K562 (cell line): ENCODE results near the gene DAZAP1. TPM values are rescaled to one million over a fixed set of nuclear protein-coding genes. Genes with fewer than 3 reads are reported as not detected.

Experiments used
- ESRRA ChIP-seq: fragments of 450-650 bp; IDR thresholded peaks from 2 replicates; pipeline ENCODE4 v1.6.1; 2014; ENCODE audit warnings: low read depth, mild to moderate bottlenecking, moderate library complexity, borderline replicate concordance
- polyA plus RNA-seq, 8 experiments: library from polyadenylated mRNA; depleted of rRNA in 4 of 8; stranded (reverse) in 5 of 8; unstranded in 3 of 8; fragments of >200 nt; fragmentation: Nextera tagmentation in 2 of 8; fragmentation: Illumina TruSeq in 1 of 8; extraction: Ambion mirVana in 2 of 8; extraction: Trizol in 1 of 8; gene quantifications; 2 replicates each; pipeline versions ENCODE4 v1.2.1 to v1.2.3, GENCODE V29; 2011 to 2014; ENCODE audit warnings: inconsistent platforms in 1 of 8, missing spikeins in 1 of 8
- total RNA-seq, 7 experiments: library from RNA; depleted of rRNA in 6 of 7; stranded (reverse); fragments of >200 nt in 6 of 7; fragmentation: Illumina TruSeq in 2 of 7; extraction: Trizol in 2 of 7; gene quantifications; 2 replicates each; pipeline versions ENCODE4 v1.2.1 to v1.2.3, GENCODE V29; 2011 to 2021; ENCODE audit warnings: low replicate concordance in 1 of 7
- TF ChIP-seq, protein P1 (sequence below): fragments of 450-650 bp; IDR thresholded peaks from 2 replicates; pipeline ENCODE4 v1.6.1; 2016; ENCODE audit warnings: mild to moderate bottlenecking, moderate library complexity
- TF ChIP-seq, protein P2 (sequence below): sonication (generic); formaldehyde crosslinking; IDR thresholded peaks from 2 replicates; pipeline ENCODE4 v1.9.0; 2022; ENCODE audit warnings: mild to moderate bottlenecking, missing genetic modification reagents

DAZAP1 gene
- total and polyA plus RNA-seq, 9 of the 15 experiments (the other 6 are each of a cell fraction or from before 2014, with no cell fraction given): 10.8 to 289 (median 142) TPM

DNA sequence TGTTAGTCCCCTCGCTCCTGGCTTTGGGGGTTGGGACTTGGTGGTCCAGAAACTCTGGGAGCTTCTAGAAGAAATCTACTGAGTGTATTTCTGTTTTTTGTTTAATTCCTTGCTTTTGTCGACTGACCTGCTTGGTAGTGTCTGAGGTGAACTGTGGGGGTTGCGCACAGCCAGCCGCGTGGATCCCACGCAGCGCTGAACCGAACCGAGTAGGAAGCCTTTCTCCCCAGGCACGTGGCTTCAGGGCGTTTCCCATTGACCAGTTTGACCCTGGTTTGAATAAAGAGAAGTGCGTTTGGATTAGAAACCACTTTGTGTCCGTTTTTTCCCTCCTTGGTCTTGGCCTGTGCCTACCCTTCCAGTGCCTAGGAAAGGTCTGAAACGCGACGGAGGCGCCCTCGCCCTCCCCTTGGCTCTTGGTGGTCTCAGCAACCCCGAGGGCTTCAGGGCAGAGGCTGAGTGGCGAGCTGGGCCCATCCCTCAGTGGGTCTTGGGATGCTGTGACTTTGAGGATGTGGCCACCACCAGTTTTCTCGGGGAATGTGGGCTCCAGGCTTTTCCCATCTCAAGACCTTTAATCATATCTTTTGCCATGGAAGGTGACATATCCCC is 28.1 kb downstream of the DAZAP1 start (continued):
- TF ChIP-seq, protein P1, sequence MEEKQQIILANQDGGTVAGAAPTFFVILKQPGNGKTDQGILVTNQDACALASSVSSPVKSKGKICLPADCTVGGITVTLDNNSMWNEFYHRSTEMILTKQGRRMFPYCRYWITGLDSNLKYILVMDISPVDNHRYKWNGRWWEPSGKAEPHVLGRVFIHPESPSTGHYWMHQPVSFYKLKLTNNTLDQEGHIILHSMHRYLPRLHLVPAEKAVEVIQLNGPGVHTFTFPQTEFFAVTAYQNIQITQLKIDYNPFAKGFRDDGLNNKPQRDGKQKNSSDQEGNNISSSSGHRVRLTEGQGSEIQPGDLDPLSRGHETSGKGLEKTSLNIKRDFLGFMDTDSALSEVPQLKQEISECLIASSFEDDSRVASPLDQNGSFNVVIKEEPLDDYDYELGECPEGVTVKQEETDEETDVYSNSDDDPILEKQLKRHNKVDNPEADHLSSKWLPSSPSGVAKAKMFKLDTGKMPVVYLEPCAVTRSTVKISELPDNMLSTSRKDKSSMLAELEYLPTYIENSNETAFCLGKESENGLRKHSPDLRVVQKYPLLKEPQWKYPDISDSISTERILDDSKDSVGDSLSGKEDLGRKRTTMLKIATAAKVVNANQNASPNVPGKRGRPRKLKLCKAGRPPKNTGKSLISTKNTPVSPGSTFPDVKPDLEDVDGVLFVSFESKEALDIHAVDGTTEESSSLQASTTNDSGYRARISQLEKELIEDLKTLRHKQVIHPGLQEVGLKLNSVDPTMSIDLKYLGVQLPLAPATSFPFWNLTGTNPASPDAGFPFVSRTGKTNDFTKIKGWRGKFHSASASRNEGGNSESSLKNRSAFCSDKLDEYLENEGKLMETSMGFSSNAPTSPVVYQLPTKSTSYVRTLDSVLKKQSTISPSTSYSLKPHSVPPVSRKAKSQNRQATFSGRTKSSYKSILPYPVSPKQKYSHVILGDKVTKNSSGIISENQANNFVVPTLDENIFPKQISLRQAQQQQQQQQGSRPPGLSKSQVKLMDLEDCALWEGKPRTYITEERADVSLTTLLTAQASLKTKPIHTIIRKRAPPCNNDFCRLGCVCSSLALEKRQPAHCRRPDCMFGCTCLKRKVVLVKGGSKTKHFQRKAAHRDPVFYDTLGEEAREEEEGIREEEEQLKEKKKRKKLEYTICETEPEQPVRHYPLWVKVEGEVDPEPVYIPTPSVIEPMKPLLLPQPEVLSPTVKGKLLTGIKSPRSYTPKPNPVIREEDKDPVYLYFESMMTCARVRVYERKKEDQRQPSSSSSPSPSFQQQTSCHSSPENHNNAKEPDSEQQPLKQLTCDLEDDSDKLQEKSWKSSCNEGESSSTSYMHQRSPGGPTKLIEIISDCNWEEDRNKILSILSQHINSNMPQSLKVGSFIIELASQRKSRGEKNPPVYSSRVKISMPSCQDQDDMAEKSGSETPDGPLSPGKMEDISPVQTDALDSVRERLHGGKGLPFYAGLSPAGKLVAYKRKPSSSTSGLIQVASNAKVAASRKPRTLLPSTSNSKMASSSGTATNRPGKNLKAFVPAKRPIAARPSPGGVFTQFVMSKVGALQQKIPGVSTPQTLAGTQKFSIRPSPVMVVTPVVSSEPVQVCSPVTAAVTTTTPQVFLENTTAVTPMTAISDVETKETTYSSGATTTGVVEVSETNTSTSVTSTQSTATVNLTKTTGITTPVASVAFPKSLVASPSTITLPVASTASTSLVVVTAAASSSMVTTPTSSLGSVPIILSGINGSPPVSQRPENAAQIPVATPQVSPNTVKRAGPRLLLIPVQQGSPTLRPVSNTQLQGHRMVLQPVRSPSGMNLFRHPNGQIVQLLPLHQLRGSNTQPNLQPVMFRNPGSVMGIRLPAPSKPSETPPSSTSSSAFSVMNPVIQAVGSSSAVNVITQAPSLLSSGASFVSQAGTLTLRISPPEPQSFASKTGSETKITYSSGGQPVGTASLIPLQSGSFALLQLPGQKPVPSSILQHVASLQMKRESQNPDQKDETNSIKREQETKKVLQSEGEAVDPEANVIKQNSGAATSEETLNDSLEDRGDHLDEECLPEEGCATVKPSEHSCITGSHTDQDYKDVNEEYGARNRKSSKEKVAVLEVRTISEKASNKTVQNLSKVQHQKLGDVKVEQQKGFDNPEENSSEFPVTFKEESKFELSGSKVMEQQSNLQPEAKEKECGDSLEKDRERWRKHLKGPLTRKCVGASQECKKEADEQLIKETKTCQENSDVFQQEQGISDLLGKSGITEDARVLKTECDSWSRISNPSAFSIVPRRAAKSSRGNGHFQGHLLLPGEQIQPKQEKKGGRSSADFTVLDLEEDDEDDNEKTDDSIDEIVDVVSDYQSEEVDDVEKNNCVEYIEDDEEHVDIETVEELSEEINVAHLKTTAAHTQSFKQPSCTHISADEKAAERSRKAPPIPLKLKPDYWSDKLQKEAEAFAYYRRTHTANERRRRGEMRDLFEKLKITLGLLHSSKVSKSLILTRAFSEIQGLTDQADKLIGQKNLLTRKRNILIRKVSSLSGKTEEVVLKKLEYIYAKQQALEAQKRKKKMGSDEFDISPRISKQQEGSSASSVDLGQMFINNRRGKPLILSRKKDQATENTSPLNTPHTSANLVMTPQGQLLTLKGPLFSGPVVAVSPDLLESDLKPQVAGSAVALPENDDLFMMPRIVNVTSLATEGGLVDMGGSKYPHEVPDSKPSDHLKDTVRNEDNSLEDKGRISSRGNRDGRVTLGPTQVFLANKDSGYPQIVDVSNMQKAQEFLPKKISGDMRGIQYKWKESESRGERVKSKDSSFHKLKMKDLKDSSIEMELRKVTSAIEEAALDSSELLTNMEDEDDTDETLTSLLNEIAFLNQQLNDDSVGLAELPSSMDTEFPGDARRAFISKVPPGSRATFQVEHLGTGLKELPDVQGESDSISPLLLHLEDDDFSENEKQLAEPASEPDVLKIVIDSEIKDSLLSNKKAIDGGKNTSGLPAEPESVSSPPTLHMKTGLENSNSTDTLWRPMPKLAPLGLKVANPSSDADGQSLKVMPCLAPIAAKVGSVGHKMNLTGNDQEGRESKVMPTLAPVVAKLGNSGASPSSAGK: peak; percentile 69
- no peak for TF ChIP-seq ESRRA
- TF ChIP-seq, protein P2, sequence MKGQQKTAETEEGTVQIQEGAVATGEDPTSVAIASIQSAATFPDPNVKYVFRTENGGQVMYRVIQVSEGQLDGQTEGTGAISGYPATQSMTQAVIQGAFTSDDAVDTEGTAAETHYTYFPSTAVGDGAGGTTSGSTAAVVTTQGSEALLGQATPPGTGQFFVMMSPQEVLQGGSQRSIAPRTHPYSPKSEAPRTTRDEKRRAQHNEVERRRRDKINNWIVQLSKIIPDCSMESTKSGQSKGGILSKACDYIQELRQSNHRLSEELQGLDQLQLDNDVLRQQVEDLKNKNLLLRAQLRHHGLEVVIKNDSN: peak; percentile 51; the same call in 1 of the 2 replicates
